ENCODE data around the gene NCDN. TPM values are rescaled to one million over a fixed set of nuclear protein-coding genes. Genes with fewer than 3 reads are reported as not detected.

NCDN gene
- total RNA-seq, 1 experiment from 2014 or later: 26.9 TPM

- POLR2A ChIA-PET (ENCODE audit: low non-redundant PET): no interaction called here
Measured at GRCh38 chr1:35539824-35540261, 17.8 kb upstream of the NCDN start.

GRCh38 chr1:35544976-35545375, 12.6 kb upstream of the NCDN start:
- Histone ChIP-seq H3K4me1 (ENCODE audit: insufficient read depth, low read length, poor library complexity, severe bottlenecking) (peaks cover 27% of the 10 kb centered on the region), H3K4me3 (ENCODE audit: low read depth, low read length, poor library complexity, severe bottlenecking) (no peak overlapping the region), H3K27ac (ENCODE audit: low read depth, low read length, poor library complexity, severe bottlenecking) (no peak overlapping the region), H3K36me3 (ENCODE audit: insufficient read depth, low read length, poor library complexity, severe bottlenecking) (peaks cover 15% of the 10 kb centered on the region), H3K9me3 (ENCODE audit: low read depth, low read length, poor library complexity, severe bottlenecking) (no peaks in the 10 kb centered on the region), H3K27me3 (replicated peaks; ENCODE audit: insufficient read depth, low read depth, low read length, poor library complexity) (no peaks in the 10 kb centered on the region)
- intact Hi-C loops (cut with micrococcal nuclease; ENCODE audit: unreplicated experiment): no loop called here
- ChIA-PET POLR2A (ENCODE audit: low non-redundant PET) (no interaction called here), CTCF (interaction anchor here (0.8 kb wide), 1 partner anchor 94 kb away, joined by 3 read pairs; no protein-coding TSS in a partner anchor)
- no TSS peak for BruUV-seq (replicated peaks)
- no peak for TF ChIP-seq EZH2 (IDR thresholded peaks at IDR 0.05; ENCODE audit: borderline replicate concordance, low read depth, low read length, poor library complexity, severe bottlenecking)
- TF ChIP-seq CTCF (conservative IDR thresholded peaks at IDR 0.05; ENCODE audit: low read depth, low read length): 0 out of 2 replicates have a peak, but pooled peaks have one; percentile 32
- DNase-seq (ENCODE audit: low spot score): peak; percentile 60

More at GRCh38 chr1:35539824-35540261, 17.8 kb upstream of the NCDN start:
- CTCF ChIA-PET: interaction anchor here (0.8 kb wide), 1 partner anchor 25 kb away, joined by 3 read pairs; no protein-coding TSS in a partner anchor
- DNase-seq (ENCODE audit: low spot score): no peak
- no peak overlapping the region for H3K27ac ChIP-seq (ENCODE audit: low read depth, low read length, poor library complexity, severe bottlenecking)
- H3K9me3 ChIP-seq (ENCODE audit: low read depth, low read length, poor library complexity, severe bottlenecking): no peaks in the 10 kb centered on the region
- no peak overlapping the region for H3K4me3 ChIP-seq (ENCODE audit: low read depth, low read length, poor library complexity, severe bottlenecking)
- TF ChIP-seq EZH2 (IDR thresholded peaks at IDR 0.05; ENCODE audit: borderline replicate concordance, low read depth, low read length, poor library complexity, severe bottlenecking): no peak
- no peak for TF ChIP-seq CTCF (conservative IDR thresholded peaks at IDR 0.05; ENCODE audit: low read depth, low read length)
- intact Hi-C loops (cut with micrococcal nuclease; ENCODE audit: unreplicated experiment): no loop called here
- H3K4me1 ChIP-seq (ENCODE audit: insufficient read depth, low read length, poor library complexity, severe bottlenecking): peaks cover 35% of the 10 kb centered on the region
- BruUV-seq (replicated peaks): no TSS peak
- no peaks in the 10 kb centered on the region for H3K27me3 ChIP-seq (replicated peaks; ENCODE audit: insufficient read depth, low read depth, low read length, poor library complexity)
- no peaks in the 10 kb centered on the region for H3K36me3 ChIP-seq (ENCODE audit: insufficient read depth, low read length, poor library complexity, severe bottlenecking)

GRCh38 chr1:35546614-35547013, 11.0 kb upstream of the NCDN start:
- no peak for DNase-seq (ENCODE audit: low spot score)
- no TSS peak for BruUV-seq (replicated peaks)
- TF ChIP-seq CTCF (conservative IDR thresholded peaks at IDR 0.05; ENCODE audit: low read depth, low read length): no peak
- TF ChIP-seq EZH2 (IDR thresholded peaks at IDR 0.05; ENCODE audit: borderline replicate concordance, low read depth, low read length, poor library complexity, severe bottlenecking): no peak
- Histone ChIP-seq H3K27me3 (replicated peaks; ENCODE audit: insufficient read depth, low read depth, low read length, poor library complexity) (no peaks in the 10 kb centered on the region), H3K9me3 (ENCODE audit: low read depth, low read length, poor library complexity, severe bottlenecking) (no peaks in the 10 kb centered on the region), H3K27ac (ENCODE audit: low read depth, low read length, poor library complexity, severe bottlenecking) (no peak overlapping the region), H3K4me3 (ENCODE audit: low read depth, low read length, poor library complexity, severe bottlenecking) (no peak overlapping the region), H3K36me3 (ENCODE audit: insufficient read depth, low read length, poor library complexity, severe bottlenecking) (peaks cover 21% of the 10 kb centered on the region), H3K4me1 (ENCODE audit: insufficient read depth, low read length, poor library complexity, severe bottlenecking) (peaks cover 27% of the 10 kb centered on the region)
- ChIA-PET POLR2A (ENCODE audit: low non-redundant PET) (no interaction called here), CTCF (no interaction called here)
- intact Hi-C loops (cut with micrococcal nuclease; ENCODE audit: unreplicated experiment): no loop called here

Data from A673 (cell line).